Measurements from ENCODE around the gene ABRACL.
"Not testable (repeated sequence)": the region's sequence is repeated elsewhere in the genome, so short reads cannot be mapped to it uniquely, and the experiment has no call there.

Gene ABRACL

GRCh38 chr6:139028658-139029469, at the start of gene ABRACL:
Gene ABRACL (plus strand): TSS chr6:139028745. CDS start chr6:139034161, 5,416 bp downstream.
- DNase-seq, result peak; percentile 65 to 80 (median 72)

- no peak for DNase-seq
Observed at GRCh38 chr6:138979365-138979764, 49.2 kb upstream of the ABRACL start.

- no peak for DNase-seq
Observed at GRCh38 chr6:138979813-138980668, 48.5 kb upstream of the ABRACL start.

GRCh38 chr6:138981416-138981815, 47.1 kb upstream of the ABRACL start:
- no peak for DNase-seq

- DNase-seq, result peak in 1 of 6 experiments; percentile 11
Observed at GRCh38 chr6:138986578-138986977, 42.0 kb upstream of the ABRACL start.

GRCh38 chr6:138987080-138987642, 41.4 kb upstream of the ABRACL start:
- DNase-seq, result peak in 2 of 6 experiments; percentile 22 to 23

- peak; percentile 82 to 90 (median 86) for DNase-seq
Observed at GRCh38 chr6:138987643-138988468, 40.7 kb upstream of the ABRACL start, which contains the start of gene REPS1. Gene REPS1 (minus strand): TSS chr6:138988253. CDS start chr6:138987682, 571 bp downstream.

- DNase-seq, result no peak
Observed at GRCh38 chr6:138988469-138988834, 40.1 kb upstream of the ABRACL start.

GRCh38 chr6:138989098-138989983, 39.2 kb upstream of the ABRACL start:
- no peak for DNase-seq

GRCh38 chr6:138991206-138991605, 37.3 kb upstream of the ABRACL start:
- no peak for DNase-seq

GRCh38 chr6:138992965-138993364, 35.6 kb upstream of the ABRACL start:
- not testable (repeated sequence) for DNase-seq

- DNase-seq, result not testable (repeated sequence)
Observed at GRCh38 chr6:138993410-138993809, 35.1 kb upstream of the ABRACL start.

GRCh38 chr6:138996524-138996923, 32.0 kb upstream of the ABRACL start:
- DNase-seq, result no peak

GRCh38 chr6:138997136-138997535, 31.4 kb upstream of the ABRACL start:
- DNase-seq, result no peak

GRCh38 chr6:138999949-139000725, 28.4 kb upstream of the ABRACL start:
- DNase-seq, result no peak

- no peak for DNase-seq
Observed at GRCh38 chr6:139003751-139004150, 24.8 kb upstream of the ABRACL start.

- no peak for DNase-seq
Observed at GRCh38 chr6:139006477-139006876, 22.1 kb upstream of the ABRACL start.

- DNase-seq, result no peak
Observed at GRCh38 chr6:139007428-139007827, 21.1 kb upstream of the ABRACL start.

- no peak for DNase-seq
Observed at GRCh38 chr6:139008117-139008516, 20.4 kb upstream of the ABRACL start.

GRCh38 chr6:139010674-139011073, 17.9 kb upstream of the ABRACL start:
- no peak for DNase-seq

GRCh38 chr6:139011980-139012379, 16.6 kb upstream of the ABRACL start:
- DNase-seq, result no peak
